GM12878 (cell line): ENCODE data around the gene TAS2R38. TPM values are rescaled to one million over a fixed set of nuclear protein-coding genes. Genes with fewer than 3 reads are reported as not detected.

Experiments
- ATAC-seq: fragments of 200-7000 bp; cut with Tn5 transposase; 3 replicates; pipeline ENCODE4 v1.9.1; 2020; ENCODE audit warnings: mild to moderate bottlenecking, moderate library complexity
- BruUV-seq: library from RNA; stranded (reverse); fragments of 400-500 nt; replicated peaks from 2 replicates; lab custom pipeline; 2021; lab: Mats Ljungman, UMichigan
- CTCF ChIA-PET: fragments of 300-600 bp; sonication (Branson Sonifier 250); formaldehyde crosslinking; extraction: SDS; loops from one replicate; lab custom pipeline; 2021; ENCODE audit warnings: inconsistent platforms; lab: Yijun Ruan, JAX
- POLR2A ChIA-PET: fragments of 350-600 bp; formaldehyde crosslinking; extraction: SDS; loops from one replicate; lab custom pipeline; 2021; ENCODE audit warnings: inconsistent platforms; lab: Charles Lee
- RAD21 ChIA-PET: fragments of 300-600 bp; sonication (Branson Sonifier 250); formaldehyde crosslinking; loops from one replicate; lab custom pipeline; 2023; ENCODE audit warnings: antibody characterized with exemption; ENCODE audit not compliant: unreplicated experiment; lab: Charles Lee
- SMC1A ChIA-PET: fragments of 300-600 bp; sonication (Branson Sonifier 250); formaldehyde crosslinking; loops from one replicate; lab custom pipeline; 2023; ENCODE audit not compliant: unreplicated experiment, uncharacterized antibody; lab: Charles Lee
- DNase-seq: peaks from one replicate; pipeline ENCODE4 v3.0.0-alpha.2; 2011; ENCODE audit warnings: low read depth, low spot score
- FAIRE-seq: peaks from 3 replicates; lab custom pipeline; 2011; peaks lifted over from hg19 to GRCh38; lab: Jason Lieb, UNC
- H2AFZ ChIP-seq: 2 replicates; pipeline ENCODE4 v1.6.0; 2011; ENCODE audit warnings: low read depth, low read length, control low read depth; ENCODE audit not compliant: control insufficient read depth
- H3K27ac ChIP-seq: 2 replicates; pipeline ENCODE4 v1.5.1; 2011; ENCODE audit warnings: control low read depth; ENCODE audit not compliant: control insufficient read depth, insufficient read depth
- H3K27me3 ChIP-seq, 2 experiments: replicated peaks in 1 of 2; 2 replicates each; pipeline versions ENCODE4 v1.6.0 to v1.6.1; 2011; ENCODE audit warnings: low read length in 1 of 2; ENCODE audit not compliant: control insufficient read depth in 2 of 2, insufficient read depth in 2 of 2
- H3K36me3 ChIP-seq, 2 experiments: 2 replicates each; pipeline ENCODE4 v1.5.1; 2011; ENCODE audit warnings: low read length in 1 of 2; ENCODE audit not compliant: control insufficient read depth in 2 of 2, insufficient read depth in 2 of 2
- H3K4me1 ChIP-seq: 2 replicates; pipeline ENCODE4 v1.6.1; 2011; ENCODE audit warnings: mild to moderate bottlenecking, low read length, moderate library complexity, mixed read lengths; ENCODE audit not compliant: control insufficient read depth, insufficient read depth
- H3K4me2 ChIP-seq: 2 replicates; pipeline ENCODE4 v1.6.0; 2011; ENCODE audit warnings: control low read depth; ENCODE audit not compliant: control insufficient read depth, insufficient read depth
- H3K4me3 ChIP-seq: fragments of 200-600 bp; sonication (generic); 2 replicates; pipeline ENCODE4 v1.5.1; 2016
- H3K79me2 ChIP-seq: 2 replicates; pipeline ENCODE4 v1.6.0; 2011; ENCODE audit warnings: low read length; ENCODE audit not compliant: control insufficient read depth, insufficient read depth
- H3K9ac ChIP-seq: 2 replicates; pipeline ENCODE4 v1.8.0; 2011; ENCODE audit warnings: low read length, control low read depth, mixed read lengths; ENCODE audit not compliant: control insufficient read depth, insufficient read depth
- H3K9me3 ChIP-seq: replicated peaks from 3 replicates; pipeline ENCODE4 v1.5.1; 2011; ENCODE audit warnings: mild to moderate bottlenecking, low read length; ENCODE audit not compliant: control insufficient read depth, insufficient read depth
- H4K20me1 ChIP-seq: 2 replicates; pipeline ENCODE4 v1.6.0; 2011; ENCODE audit not compliant: control insufficient read depth, insufficient read depth
- BCLAF1 ChIP-seq: fragments of 450-650 bp; IDR thresholded peaks from 2 replicates; pipeline ENCODE4 v1.6.1; 2017; ENCODE audit warnings: antibody characterized with exemption, mild to moderate bottlenecking, moderate library complexity
- CUX1 ChIP-seq: IDR thresholded peaks from 2 replicates; pipeline ENCODE4 v1.6.1; 2012; ENCODE audit warnings: improper control_type of control experiment, low read depth, low read length; ENCODE audit not compliant: insufficient replicate concordance
- EZH2 ChIP-seq: IDR thresholded peaks from 2 replicates; pipeline ENCODE4 v1.6.1; 2012; ENCODE audit warnings: low read depth, mild to moderate bottlenecking, control low read depth, inconsistent platforms, low read length, borderline replicate concordance; ENCODE audit not compliant: control insufficient read depth
- GATAD2B ChIP-seq: fragments of 450-650 bp; conservative IDR thresholded peaks from 2 replicates; pipeline ENCODE4 v1.6.1; 2017; ENCODE audit warnings: low read depth, mild to moderate bottlenecking, moderate library complexity
- IRF5 ChIP-seq: fragments of 450-650 bp; IDR thresholded peaks from 2 replicates; pipeline ENCODE4 v1.6.1; 2017; ENCODE audit warnings: borderline replicate concordance
- KLF5 ChIP-seq: fragments of 450-650 bp; IDR thresholded peaks from 2 replicates; pipeline ENCODE4 v1.6.1; 2014; ENCODE audit warnings: mild to moderate bottlenecking; ENCODE audit not compliant: partially characterized antibody
- MTA3 ChIP-seq: IDR thresholded peaks from 2 replicates; pipeline ENCODE4 v1.6.1; 2012; ENCODE audit warnings: low read length, inconsistent platforms, borderline replicate concordance
- MYC ChIP-seq: IDR thresholded peaks from 2 replicates; pipeline ENCODE4 v1.6.1; 2011; ENCODE audit warnings: mild to moderate bottlenecking, low read length, moderate library complexity, inconsistent platforms; ENCODE audit not compliant: insufficient read depth, insufficient replicate concordance, insufficient read length, severe bottlenecking
- NBN ChIP-seq: fragments of 450-650 bp; IDR thresholded peaks from 2 replicates; pipeline ENCODE4 v1.6.1; 2016
- NRF1 ChIP-seq: conservative IDR thresholded peaks from 2 replicates; pipeline ENCODE4 v1.6.1; 2011; ENCODE audit warnings: mild to moderate bottlenecking, low read depth, low read length, improper control_type of control experiment
- RAD21 ChIP-seq: IDR thresholded peaks from 2 replicates; pipeline ENCODE4 v1.6.1; 2011; ENCODE audit warnings: mild to moderate bottlenecking, low read depth, low read length, moderate library complexity; ENCODE audit not compliant: insufficient read depth
- RAD51 ChIP-seq: fragments of 450-650 bp; IDR thresholded peaks from 2 replicates; pipeline ENCODE4 v1.6.1; 2016; ENCODE audit warnings: moderate library complexity, mild to moderate bottlenecking, inconsistent platforms
- SIN3A ChIP-seq: IDR thresholded peaks from 2 replicates; pipeline ENCODE4 v1.6.1; 2012; ENCODE audit warnings: low read depth, low read length, improper control_type of control experiment
- SP1 ChIP-seq: IDR thresholded peaks from one replicate; pipeline ENCODE4 v1.6.1; 2011; ENCODE audit warnings: low read depth, low read length
- STAT1 ChIP-seq: fragments of 450-650 bp; conservative IDR thresholded peaks from 2 replicates; pipeline ENCODE4 v1.6.1; 2014; ENCODE audit warnings: antibody characterized with exemption, mild to moderate bottlenecking
- ZNF207 ChIP-seq: fragments of 450-650 bp; IDR thresholded peaks from 2 replicates; pipeline ENCODE4 v1.6.1; 2014; ENCODE audit warnings: antibody characterized with exemption, mild to moderate bottlenecking, borderline replicate concordance
- WGBS: methylation state at CpG from one replicate; pipeline ENCODE4 v1.1.6; 2016; ENCODE audit warnings: low lambda C conversion rate; ENCODE audit not compliant: insufficient replicate concordance, insufficient coverage; ENCODE audit errors: missing lambda C conversion rate; 5-methylcytosine and 5-hydroxymethylcytosine counted together
- in situ Hi-C: fragments of 300-500 bp; cut with MboI; formaldehyde crosslinking; loops from 9 replicates; pipeline ENCODE4 v1.14.3; 2018; ENCODE audit warnings: mixed read lengths
- intact Hi-C: fragments of 100-400 bp; cut with micrococcal nuclease; formaldehyde crosslinking; loops from one replicate; pipeline ENCODE4 v1.14.2; 2022; ENCODE audit not compliant: unreplicated experiment
- polyA plus RNA-seq, 11 experiments: library from polyadenylated mRNA; depleted of rRNA in 4 of 11; unstranded in 6 of 11; stranded (reverse) in 5 of 11; fragments of >200 nt; fragmentation: Nextera tagmentation in 4 of 11; fragmentation: Illumina TruSeq in 1 of 11; extraction: Ambion mirVana in 4 of 11; extraction: Trizol in 1 of 11; gene quantifications; 1 replicate in 1 of 11; 2 replicates in 10 of 11; pipeline versions ENCODE4 v1.2.1 to v1.2.3, GENCODE V29; 2011 to 2016; ENCODE audit warnings: inconsistent platforms in 2 of 11, missing spikeins in 2 of 11, low read depth in 1 of 11
- total RNA-seq, 4 experiments: library from RNA; depleted of rRNA in 3 of 4; stranded (reverse); fragments of >200 nt in 3 of 4; fragmentation: Illumina TruSeq in 1 of 4; extraction: Trizol in 1 of 4; gene quantifications; 2 replicates each; pipeline versions ENCODE4 v1.2.1 to v1.2.3, GENCODE V29; 2013 to 2021

TAS2R38 gene
- total and polyA plus RNA-seq, 10 of the 15 experiments (the other 5 are each of a cell fraction or from before 2014, with no cell fraction given): not detected

- Histone ChIP-seq H3K4me2 (no peak overlapping the region), H3K36me3 (no peaks in the 10 kb centered on the region), H3K9me3 (no peaks in the 10 kb centered on the region), H3K27ac (no peak overlapping the region), H3K9ac (no peak overlapping the region), H3K27me3 (no peaks in the 10 kb centered on the region), H3K4me1 (no peaks in the 10 kb centered on the region)
- SMC1A ChIA-PET: no interaction called here
- in situ Hi-C loops: no loop called here
- DNase-seq (no peak), FAIRE-seq (no peak)
- intact Hi-C loops: no loop called here
- no peak for TF ChIP-seq CUX1
- TF ChIP-seq IRF5: no peak
- TF ChIP-seq SP1: no peak
- TF ChIP-seq SIN3A: no peak
- TF ChIP-seq MYC: no peak
- TF ChIP-seq ZNF207: no peak
- TF ChIP-seq RAD21: no peak
- TF ChIP-seq STAT1: no peak
- no peak for TF ChIP-seq KLF5
- no peak for TF ChIP-seq RAD51
- no peak for TF ChIP-seq GATAD2B
- TF ChIP-seq NBN: no peak
- no peak for TF ChIP-seq EZH2
- no peak for TF ChIP-seq MTA3
- no peak for TF ChIP-seq NRF1
- no peak for TF ChIP-seq BCLAF1
- TF ChIP-seq, all 136 proteins: peak for 0
- RAD21 ChIA-PET: no interaction called here
- CTCF ChIA-PET: interaction anchor here (1.5 kb wide), 1 partner anchor 25 kb away, joined by 4 read pairs; no protein-coding TSS in a partner anchor
- no TSS peak for BruUV-seq
- H2AFZ ChIP-seq: no peak overlapping the region
- no peaks in the 10 kb centered on the region for H4K20me1 ChIP-seq
- POLR2A ChIA-PET: no interaction called here
- no peak overlapping the region for H3K4me3 ChIP-seq
- 0% methylated on average over 1 of the region's 1 CpG for WGBS
- no peaks in the 10 kb centered on the region for H3K79me2 ChIP-seq
- ATAC-seq: no peak
Measured at GRCh38 chr7:141950806-141951205, 22.8 kb downstream of the TAS2R38 start.
